NT2/D1 (cell line): ENCODE data around the gene CCL20.

Source experiments
- DNase-seq: peaks from one replicate; pipeline ENCODE4 v3.0.0-alpha.2; 2011; ENCODE audit warnings: low read depth, low spot score
- H3K27me3 ChIP-seq: 2 replicates; pipeline ENCODE4 v1.6.0; 2011; ENCODE audit warnings: mild to moderate bottlenecking; ENCODE audit not compliant: insufficient read length, insufficient read depth
- H3K36me3 ChIP-seq: 2 replicates; pipeline ENCODE4 v1.6.1; 2011; ENCODE audit warnings: mild to moderate bottlenecking, low read length, mixed read lengths; ENCODE audit not compliant: insufficient read depth, insufficient read length
- H3K4me1 ChIP-seq: 2 replicates; pipeline ENCODE4 v1.5.1; 2011; ENCODE audit not compliant: insufficient read depth, insufficient read length
- H3K4me3 ChIP-seq: 2 replicates; pipeline ENCODE4 v1.5.1; 2011; ENCODE audit warnings: low read depth; ENCODE audit not compliant: insufficient read length
- H3K9ac ChIP-seq: 2 replicates; pipeline ENCODE4 v1.6.0; 2011; ENCODE audit warnings: low read depth; ENCODE audit not compliant: insufficient read length
- H3K9me3 ChIP-seq: 2 replicates; pipeline ENCODE4 v1.5.1; 2011; ENCODE audit warnings: mild to moderate bottlenecking, low read length; ENCODE audit not compliant: insufficient read depth
- SUZ12 ChIP-seq: IDR thresholded peaks from 2 replicates; pipeline ENCODE4 v1.6.1; 2011; ENCODE audit not compliant: insufficient read length, insufficient read depth; ENCODE audit errors: extremely low read depth
- YY1 ChIP-seq: IDR thresholded peaks from 2 replicates; pipeline ENCODE4 v1.6.1; 2011; ENCODE audit not compliant: insufficient read length, insufficient read depth
- ZNF274 ChIP-seq: IDR thresholded peaks from 2 replicates; pipeline ENCODE4 v1.6.1; 2011; ENCODE audit warnings: mild to moderate bottlenecking, low read depth, low read length

The CCL20 gene

DNA sequence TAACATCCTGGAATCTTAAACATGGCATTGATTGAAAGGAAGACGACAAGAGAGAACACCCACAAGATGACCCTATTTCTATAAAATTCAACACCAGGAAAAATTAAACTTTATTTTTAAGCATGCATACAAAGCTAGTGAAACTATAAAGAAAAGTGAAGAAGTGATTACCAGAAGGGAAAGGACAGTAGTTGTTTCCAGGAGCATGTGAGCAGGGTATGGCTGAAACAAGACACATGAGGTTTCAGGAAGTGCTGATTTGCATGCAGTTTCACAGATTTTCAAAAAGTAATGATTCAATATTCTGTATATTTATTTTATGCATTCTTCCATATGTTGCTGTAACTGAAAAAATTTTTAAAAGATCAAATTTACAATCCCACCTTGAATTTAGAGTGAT lies 33.2 kb downstream of the CCL20 start:
- TF ChIP-seq YY1 (no peak), SUZ12 (no peak), ZNF274 (no peak)
- Histone ChIP-seq H3K4me3 (no peak overlapping the region), H3K27me3 (no peaks in the 10 kb centered on the region), H3K9me3 (0 out of 2 replicates have a peak, but pooled peaks cover 5% of the 10 kb centered on the region), H3K36me3 (no peaks in the 10 kb centered on the region), H3K4me1 (no peaks in the 10 kb centered on the region), H3K9ac (no peak overlapping the region)
- no peak for DNase-seq

DNA sequence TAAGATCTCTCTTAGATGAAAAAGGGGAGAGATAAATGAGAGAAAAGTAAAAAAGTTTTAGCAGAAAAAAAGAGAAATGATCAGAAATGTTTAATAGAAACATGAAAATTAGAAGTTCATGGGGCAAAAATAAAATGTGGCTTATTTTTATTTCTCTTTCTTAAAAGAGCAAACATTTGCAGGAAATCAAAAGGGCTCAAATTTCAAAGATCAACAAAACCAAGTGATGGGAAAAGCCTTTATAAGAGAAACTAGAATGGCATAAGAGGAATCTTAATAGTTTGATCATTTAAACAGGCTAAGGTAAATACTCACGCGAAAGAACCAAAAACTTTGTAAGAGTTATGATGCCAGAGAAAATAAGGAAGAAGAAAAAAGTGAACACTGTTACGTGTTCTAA lies 34.5 kb downstream of the CCL20 start:
- Histone ChIP-seq H3K36me3 (no peaks in the 10 kb centered on the region), H3K9me3 (no peaks in the 10 kb centered on the region), H3K9ac (no peak overlapping the region), H3K4me1 (no peaks in the 10 kb centered on the region), H3K4me3 (no peak overlapping the region), H3K27me3 (no peaks in the 10 kb centered on the region)
- no peak for TF ChIP-seq YY1
- no peak for TF ChIP-seq SUZ12
- no peak for TF ChIP-seq ZNF274
- no peak for DNase-seq

DNA sequence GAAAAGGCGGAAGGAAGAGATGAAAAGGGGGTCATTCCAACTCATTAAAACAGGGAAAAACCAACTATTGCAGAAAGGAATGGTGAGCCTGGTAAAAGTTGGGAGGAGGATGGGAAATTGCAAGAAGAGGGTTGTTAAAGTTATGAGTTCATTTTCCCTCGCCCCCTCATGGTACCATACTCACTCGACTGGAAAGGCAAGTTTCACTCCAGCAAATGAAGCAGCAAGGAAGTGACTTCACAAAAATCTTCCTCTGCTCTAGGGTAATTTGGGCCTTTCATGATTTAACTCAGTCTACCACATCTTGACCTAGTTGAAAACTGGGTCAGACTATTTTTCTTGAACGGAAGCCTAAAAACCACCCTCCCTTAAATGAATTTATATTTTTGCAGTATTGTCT lies 34.9 kb downstream of the CCL20 start:
- H3K36me3 ChIP-seq: no peaks in the 10 kb centered on the region
- H3K4me3 ChIP-seq: no peak overlapping the region
- no peak for DNase-seq

DNA sequence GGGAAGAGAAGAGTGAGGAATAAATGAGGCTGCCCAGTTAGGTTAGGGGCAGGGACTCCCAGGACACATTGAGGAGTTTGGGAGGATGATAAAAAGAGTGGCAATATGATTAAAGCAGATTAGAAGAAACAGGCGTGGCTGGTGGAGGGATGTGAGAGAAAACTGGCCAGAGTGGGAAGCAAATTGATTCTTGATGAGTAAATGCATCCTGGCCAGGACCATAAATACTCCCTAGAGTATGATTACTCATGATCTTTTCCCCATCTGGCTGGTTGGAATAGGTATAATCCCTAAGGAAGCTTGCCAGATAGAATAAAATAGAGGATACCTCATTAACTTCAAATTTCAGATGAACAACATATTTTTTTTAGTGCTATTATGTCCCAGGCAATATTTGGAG lies 36.3 kb downstream of the CCL20 start:
- Histone ChIP-seq H3K9ac (no peak overlapping the region), H3K4me1 (no peaks in the 10 kb centered on the region), H3K36me3 (no peaks in the 10 kb centered on the region), H3K9me3 (no peaks in the 10 kb centered on the region), H3K27me3 (no peaks in the 10 kb centered on the region), H3K4me3 (no peak overlapping the region)
- no peak for DNase-seq
- TF ChIP-seq ZNF274 (no peak), YY1 (no peak), SUZ12 (no peak)

More for the DNA sequence above, 34.9 kb downstream of the CCL20 start:
- H3K4me1 ChIP-seq: no peaks in the 10 kb centered on the region
- no peaks in the 10 kb centered on the region for H3K27me3 ChIP-seq
- no peaks in the 10 kb centered on the region for H3K9me3 ChIP-seq
- H3K9ac ChIP-seq: no peak overlapping the region
- TF ChIP-seq SUZ12 (no peak), YY1 (no peak), ZNF274 (no peak)

DNA sequence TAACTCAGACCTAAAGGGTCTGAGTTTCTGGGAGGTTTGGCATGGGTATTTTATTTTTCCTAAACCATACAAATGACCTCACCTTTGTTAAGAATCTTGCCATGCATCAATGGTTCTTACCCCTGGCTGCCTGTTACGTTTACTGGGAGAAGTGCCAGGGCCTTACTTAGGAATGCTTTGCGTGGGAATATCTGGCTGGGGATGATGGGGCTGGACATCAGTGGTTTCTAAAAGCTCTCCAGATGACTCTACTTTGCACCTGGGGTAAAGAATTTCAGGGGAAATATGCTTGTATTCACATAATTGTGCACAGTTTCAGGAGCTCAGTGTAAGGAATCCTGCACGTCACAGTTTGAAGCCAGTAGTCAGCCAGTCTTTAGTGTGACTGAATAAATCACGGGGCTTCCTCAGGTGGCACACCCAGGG lies 39.6 kb downstream of the CCL20 start:
- Histone ChIP-seq H3K4me3 (no peak overlapping the region), H3K9ac (no peak overlapping the region), H3K9me3 (no peaks in the 10 kb centered on the region), H3K36me3 (no peaks in the 10 kb centered on the region), H3K4me1 (no peaks in the 10 kb centered on the region), H3K27me3 (no peaks in the 10 kb centered on the region)
- TF ChIP-seq SUZ12: no peak
- no peak for TF ChIP-seq ZNF274
- TF ChIP-seq YY1: no peak
- DNase-seq: no peak

DNA sequence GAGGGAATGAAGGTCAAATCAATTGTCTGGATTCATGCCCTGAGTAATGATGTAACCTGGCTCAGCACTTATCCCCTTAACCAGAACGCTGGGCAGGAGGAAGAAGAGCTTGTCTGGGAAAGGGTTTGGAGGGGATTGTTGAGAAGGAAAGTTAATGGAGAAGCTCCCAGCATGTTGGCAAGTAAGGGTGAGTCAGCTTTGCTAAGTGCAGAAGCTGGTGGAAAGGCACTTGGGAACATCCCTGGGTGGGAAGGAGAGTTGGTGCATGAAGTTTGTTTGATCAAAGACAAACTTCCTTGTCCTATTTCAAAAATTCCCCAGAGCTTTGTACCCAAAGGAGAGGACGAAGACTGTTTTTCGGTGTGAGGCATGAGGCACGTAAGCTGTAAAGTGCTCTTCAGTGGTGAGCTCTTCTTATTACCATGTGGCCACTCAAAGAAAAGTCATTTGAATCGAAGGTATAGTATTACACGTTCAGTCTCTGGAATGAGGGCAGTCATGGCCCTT lies 40.2 kb downstream of the CCL20 start:
- Histone ChIP-seq H3K4me1 (no peaks in the 10 kb centered on the region), H3K27me3 (no peaks in the 10 kb centered on the region), H3K4me3 (no peak overlapping the region), H3K9ac (no peak overlapping the region), H3K36me3 (no peaks in the 10 kb centered on the region), H3K9me3 (no peaks in the 10 kb centered on the region)
- DNase-seq: no peak
- TF ChIP-seq SUZ12 (no peak), ZNF274 (no peak), YY1 (no peak)

DNA sequence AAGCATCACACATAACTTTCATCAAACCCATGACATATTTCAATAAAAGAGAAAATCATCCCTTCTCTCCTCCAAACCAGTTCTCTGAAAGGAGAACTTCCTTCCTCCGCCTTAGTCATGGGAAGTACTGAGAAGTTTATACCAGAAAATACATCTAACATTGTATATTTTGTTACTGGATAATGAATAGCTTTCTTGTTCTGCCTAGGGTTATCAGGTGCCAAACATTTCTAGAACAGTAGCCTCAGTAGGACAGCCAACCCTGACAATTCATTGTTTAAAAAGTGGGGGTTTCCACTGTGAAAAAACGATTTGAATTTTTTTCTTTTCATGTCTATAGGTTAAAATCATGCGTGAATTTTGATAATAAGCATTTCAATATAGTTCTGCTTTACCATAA lies 41.8 kb downstream of the CCL20 start:
- Histone ChIP-seq H3K9me3 (no peaks in the 10 kb centered on the region), H3K36me3 (no peaks in the 10 kb centered on the region), H3K4me1 (no peaks in the 10 kb centered on the region), H3K4me3 (no peak overlapping the region), H3K9ac (no peak overlapping the region), H3K27me3 (no peaks in the 10 kb centered on the region)
- no peak for TF ChIP-seq ZNF274
- TF ChIP-seq SUZ12: no peak
- TF ChIP-seq YY1: no peak
- DNase-seq: no peak

DNA sequence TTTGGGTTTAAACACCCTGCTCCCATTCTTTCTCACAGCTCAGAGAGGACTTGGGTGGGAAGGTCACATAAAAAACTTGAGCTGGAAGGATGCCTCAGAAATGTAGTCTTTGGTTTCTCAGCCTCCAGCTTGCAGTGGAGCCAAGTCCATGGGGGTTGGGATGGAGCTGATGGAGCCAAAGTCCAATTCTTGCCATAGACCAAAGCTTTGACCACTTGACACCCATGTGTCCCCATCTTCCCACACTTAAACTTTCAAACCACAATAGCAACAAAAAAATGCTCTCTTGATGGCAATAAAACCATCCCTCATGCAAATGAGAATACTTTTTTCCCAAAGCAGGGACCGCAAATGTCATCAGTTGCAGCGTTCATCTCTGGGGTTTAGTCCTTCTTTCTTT lies 43.1 kb downstream of the CCL20 start:
- Histone ChIP-seq H3K4me3 (no peak overlapping the region), H3K4me1 (no peaks in the 10 kb centered on the region), H3K36me3 (no peaks in the 10 kb centered on the region), H3K9me3 (no peaks in the 10 kb centered on the region), H3K9ac (no peak overlapping the region), H3K27me3 (no peaks in the 10 kb centered on the region)
- DNase-seq: no peak
- TF ChIP-seq ZNF274: no peak
- no peak for TF ChIP-seq YY1
- no peak for TF ChIP-seq SUZ12
